ENCODE results near the gene SLF2.

Gene SLF2

GRCh38 chr10:101003639-101004206 is 91.0 kb downstream of the SLF2 start:
- no peak for DNase-seq

GRCh38 chr10:101005361-101005760 is 92.6 kb downstream of the SLF2 start:
- DNase-seq, result no peak

- DNase-seq, result no peak
Measured at GRCh38 chr10:101005869-101006567, 93.3 kb downstream of the SLF2 start.

GRCh38 chr10:101006593-101007098 is 93.9 kb downstream of the SLF2 start:
- no peak for DNase-seq

GRCh38 chr10:101007099-101007711 is 94.4 kb downstream of the SLF2 start:
- no peak for DNase-seq

GRCh38 chr10:101007915-101008822 is 95.4 kb downstream of the SLF2 start:
- no peak for DNase-seq

- no peak for DNase-seq
Measured at GRCh38 chr10:101008823-101009423, 96.2 kb downstream of the SLF2 start.

GRCh38 chr10:101010329-101010728 is 97.6 kb downstream of the SLF2 start:
- no peak for DNase-seq

GRCh38 chr10:101011517-101012423 is 99.0 kb downstream of the SLF2 start:
- peak; percentile 37 to 56 for DNase-seq

- peak; percentile 95 to 96 for DNase-seq
Measured at GRCh38 chr10:101012525-101013364, 100.0 kb downstream of the SLF2 start.

GRCh38 chr10:101013365-101013825 is 100.6 kb downstream of the SLF2 start:
- no peak for DNase-seq

- peak; percentile 76 to 88 for DNase-seq
Measured at GRCh38 chr10:101014230-101014884, 101.6 kb downstream of the SLF2 start.
